Stimulated activated CD4-positive, alpha-beta T cell treated with anti-CD3 and anti-CD28 coated beads, Interleukin-2, amount 100 ng/mL, for 48 hours (primary cell): ENCODE data around the gene GALNT9.
"Not testable (repeated sequence)": the region's sequence is repeated elsewhere in the genome, so short reads cannot be mapped to it uniquely, and the experiment has no call there.

ENCODE experiments used
- DNase-seq, 2 donors: peaks; one replicate each; pipeline ENCODE4 v3.0.0-alpha.2; 2020

The GALNT9 gene

GRCh38 chr12:132195242-132195641, 134.1 kb downstream of the GALNT9 start:
- DNase-seq = not testable (repeated sequence)

DNA sequence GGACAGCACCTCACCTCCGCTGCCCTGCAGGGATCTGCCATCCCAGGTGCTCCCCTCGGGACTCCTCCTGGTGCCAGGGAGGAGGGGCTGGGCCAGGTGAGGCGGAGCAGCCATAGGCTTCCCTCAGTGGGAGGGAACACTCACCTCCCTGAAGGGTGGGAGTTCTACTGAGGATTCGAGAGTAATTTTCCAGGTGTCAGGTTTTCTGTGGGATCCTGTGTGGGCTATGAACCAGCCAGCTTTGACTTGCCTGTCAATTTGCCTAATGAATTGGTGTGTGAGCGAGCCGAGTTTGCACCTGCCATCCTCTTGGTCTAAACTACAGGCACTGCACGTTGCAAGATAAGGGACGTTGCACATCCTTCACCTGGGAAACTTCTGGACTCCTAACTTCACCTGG, 134.8 kb downstream of the GALNT9 start:
- DNase-seq = no peak

DNA sequence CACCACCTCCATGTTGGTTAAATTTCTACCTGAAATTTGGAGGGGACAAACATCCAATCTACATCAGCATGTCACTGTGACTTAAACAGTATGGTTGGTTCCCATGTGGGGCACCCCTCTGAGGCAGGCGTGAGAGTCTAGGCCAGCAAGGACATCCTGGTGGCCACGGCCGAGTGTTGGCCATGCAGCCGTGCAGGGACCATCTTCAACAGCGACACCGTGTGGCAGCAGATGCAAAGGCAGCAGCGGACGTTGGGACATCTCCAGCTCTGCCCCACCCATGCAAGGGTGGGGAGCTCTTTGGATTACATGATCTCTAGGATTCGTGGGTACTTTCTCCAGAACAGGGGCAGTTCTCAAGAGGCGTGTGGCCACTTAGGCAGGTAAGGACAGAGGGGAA, 135.3 kb downstream of the GALNT9 start:
- peak in 1 of 2 donors; percentile 32 for DNase-seq

- no peak for DNase-seq
Measured at GRCh38 chr12:132191715-132192553, 137.5 kb downstream of the GALNT9 start.

DNA sequence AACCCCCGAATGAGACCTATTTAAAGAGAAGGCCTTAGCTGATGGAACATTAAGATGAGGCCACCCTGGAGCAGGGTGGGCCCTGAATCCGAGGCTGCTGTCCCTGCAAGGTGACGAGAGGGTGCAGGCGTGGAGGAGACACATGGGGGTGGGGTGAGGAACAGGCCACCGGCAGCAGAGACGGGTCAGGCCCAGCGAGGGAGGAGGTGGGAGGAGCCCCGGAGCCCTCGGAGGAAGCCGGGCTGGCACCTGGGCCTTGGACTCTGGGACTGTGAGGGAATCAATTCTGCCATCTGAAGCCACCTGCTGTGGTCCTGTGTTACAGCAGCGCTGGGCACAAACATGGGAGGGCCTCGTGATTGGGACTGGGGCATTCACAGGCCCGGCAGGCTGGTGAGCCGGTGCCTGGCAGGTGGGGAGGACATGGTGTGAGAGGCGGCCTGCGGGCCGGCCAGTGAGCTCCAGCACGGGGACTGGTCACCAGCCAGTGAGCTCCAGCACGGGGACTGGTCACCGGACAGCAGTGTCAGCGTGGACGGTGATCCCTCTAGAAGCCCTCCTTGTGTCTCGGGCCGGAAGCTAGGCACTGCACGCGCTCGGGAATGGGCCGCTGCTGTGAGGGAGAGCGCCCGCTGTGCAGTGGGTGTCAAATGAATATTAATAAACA, 138.4 kb downstream of the GALNT9 start:
- DNase-seq = no peak

DNA sequence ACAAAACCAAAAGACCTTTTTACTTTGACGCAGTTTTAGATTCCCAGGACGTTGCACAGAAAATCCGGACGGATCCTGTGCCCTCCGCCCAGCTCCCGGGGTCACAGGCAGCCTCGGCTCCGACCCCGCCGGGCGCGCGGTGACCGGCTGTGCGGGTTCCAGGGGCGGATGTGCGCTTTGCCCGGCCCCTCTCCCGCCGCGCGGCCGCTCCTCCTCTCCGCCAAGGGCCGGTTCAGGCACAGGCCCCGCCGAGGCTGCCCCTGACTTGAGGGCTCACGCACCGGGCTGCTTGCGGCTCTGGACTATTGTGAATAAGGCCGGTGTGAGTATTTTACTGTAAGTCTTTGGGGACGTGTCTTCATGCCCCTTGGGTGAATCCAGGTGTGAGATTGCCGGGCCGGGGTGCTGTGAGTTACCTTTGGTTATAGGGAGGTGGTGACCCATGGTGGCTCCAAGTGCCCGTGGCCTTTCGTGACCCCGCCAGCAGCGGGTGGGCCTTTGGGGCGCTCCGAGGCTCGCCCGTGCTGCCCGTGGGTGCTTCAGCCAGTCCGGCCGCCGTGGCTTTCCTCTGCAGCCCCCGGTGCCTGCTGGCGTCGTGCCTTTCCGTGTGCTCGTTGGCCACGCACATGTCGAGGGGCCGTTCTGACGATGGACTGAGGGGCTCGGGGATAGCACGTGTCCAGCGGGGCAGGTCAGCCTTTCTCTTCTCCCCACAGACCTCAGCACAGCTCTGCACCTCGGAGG, 139.2 kb downstream of the GALNT9 start:
- DNase-seq = no peak

DNA sequence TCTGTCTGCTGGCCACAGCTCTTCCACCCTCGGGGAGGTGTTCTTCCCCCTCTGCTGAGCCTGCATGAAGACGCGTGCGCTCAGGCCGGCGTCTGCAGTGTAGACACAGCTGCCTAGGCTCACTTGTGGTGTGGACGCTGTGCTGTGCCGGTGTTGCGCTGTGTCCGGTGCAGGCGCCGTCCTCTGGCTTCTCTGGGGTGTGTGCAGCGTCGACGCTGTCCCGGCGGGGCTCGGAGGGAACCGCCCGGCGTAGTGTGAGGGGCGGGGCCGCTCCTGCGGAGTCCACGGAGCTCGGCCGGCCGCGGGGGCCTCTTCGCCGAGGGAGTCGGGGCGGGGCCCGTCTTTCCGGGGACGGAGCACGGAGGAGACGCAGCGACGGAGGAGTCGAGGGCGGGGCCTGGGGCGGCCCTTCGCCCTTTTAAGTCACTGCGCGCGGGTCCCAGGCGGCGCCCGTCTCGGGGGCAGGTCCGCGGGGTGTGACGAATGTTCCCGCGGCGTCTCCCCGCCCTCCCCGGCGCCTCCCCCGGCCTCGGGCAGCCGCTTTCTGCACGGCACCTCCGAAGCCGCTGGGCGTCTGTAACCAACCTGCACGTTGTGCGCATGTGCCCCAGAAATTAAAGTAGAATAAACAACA, 139.9 kb downstream of the GALNT9 start:
- peak; percentile 89 to 92 for DNase-seq

GRCh38 chr12:132188916-132189325, 140.5 kb downstream of the GALNT9 start:
- no peak for DNase-seq

GRCh38 chr12:132188451-132188901, 140.9 kb downstream of the GALNT9 start:
- no peak for DNase-seq

DNA sequence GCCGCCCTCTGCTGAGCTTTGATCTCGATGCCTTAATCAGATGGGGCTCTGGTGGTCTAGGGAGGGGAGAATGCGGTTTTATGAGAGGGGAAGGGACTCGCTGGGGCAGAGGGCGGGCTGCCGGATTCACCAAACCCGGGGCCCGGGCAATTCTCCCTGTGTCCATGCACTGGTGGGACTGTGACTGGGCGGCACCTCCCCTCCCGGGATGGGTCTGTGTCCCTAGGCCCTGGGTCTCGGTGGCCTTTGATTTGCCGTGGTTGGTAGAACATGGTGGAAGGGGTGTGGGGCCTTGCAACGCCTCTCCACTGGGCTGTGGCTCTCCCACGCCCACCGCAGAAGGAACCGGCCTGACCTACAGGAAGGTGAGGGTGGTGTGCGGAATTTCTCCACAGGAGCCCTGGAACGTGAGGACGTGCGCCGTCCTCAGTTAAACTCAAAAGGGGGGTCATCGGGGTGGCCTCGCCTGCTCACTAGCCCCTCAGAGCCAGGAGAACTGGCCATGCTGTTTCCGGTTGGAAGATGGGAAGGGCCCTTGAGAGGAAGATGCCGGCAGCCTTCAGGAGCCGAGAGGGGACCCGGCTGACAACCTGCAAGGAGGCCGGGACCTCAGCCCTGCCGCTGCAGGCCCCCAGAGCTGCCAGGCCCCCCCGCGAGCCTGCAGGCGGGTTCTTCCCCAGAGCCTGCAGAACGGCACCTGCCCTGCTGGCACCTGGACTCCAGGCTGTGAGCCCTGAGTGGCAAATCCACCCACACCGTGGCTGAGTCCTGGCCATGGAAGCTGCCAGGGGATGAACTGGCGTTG, 141.5 kb downstream of the GALNT9 start:
- DNase-seq = no peak

DNA sequence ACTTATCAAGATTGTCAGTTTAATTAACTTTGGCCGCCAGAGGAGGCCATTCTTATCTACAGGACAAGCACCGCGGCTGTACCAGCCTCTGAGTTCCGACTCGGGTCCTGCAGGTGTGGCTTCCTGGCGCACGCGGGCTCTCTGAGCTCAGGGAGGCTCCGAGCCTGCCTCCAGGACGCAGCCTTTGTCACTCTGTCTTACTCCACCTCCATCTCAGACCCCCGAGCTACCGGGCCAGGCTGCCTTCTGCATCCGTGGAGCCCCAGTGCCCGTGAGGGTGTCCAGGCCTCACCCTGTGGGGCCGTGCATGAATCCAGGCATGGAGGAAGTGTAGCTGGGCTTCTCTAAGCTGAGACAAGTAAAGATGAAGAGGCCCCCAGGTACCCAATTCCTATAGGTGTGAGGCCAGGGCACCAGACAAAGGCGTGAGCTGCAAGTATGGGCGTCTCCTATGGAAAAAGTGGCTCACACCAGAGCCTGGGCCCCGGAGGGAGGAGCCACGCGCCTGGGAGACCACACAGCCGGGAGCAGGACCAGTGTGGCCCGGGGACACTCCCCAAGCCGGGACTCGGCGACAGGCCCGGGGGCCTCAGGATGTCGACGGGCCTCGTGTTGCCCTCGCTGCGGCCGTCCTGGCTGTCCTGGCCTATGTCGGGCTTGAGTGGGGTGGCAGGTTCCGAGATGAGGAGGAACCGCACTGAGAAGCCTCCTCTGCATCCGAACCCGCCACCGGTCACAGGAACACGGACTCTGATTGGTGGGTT, 142.3 kb downstream of the GALNT9 start:
- DNase-seq = no peak

GRCh38 chr12:132186208-132186856, 143.1 kb downstream of the GALNT9 start:
- DNase-seq = no peak

- no peak for DNase-seq
Measured at GRCh38 chr12:132185705-132186104, 143.7 kb downstream of the GALNT9 start.

DNA sequence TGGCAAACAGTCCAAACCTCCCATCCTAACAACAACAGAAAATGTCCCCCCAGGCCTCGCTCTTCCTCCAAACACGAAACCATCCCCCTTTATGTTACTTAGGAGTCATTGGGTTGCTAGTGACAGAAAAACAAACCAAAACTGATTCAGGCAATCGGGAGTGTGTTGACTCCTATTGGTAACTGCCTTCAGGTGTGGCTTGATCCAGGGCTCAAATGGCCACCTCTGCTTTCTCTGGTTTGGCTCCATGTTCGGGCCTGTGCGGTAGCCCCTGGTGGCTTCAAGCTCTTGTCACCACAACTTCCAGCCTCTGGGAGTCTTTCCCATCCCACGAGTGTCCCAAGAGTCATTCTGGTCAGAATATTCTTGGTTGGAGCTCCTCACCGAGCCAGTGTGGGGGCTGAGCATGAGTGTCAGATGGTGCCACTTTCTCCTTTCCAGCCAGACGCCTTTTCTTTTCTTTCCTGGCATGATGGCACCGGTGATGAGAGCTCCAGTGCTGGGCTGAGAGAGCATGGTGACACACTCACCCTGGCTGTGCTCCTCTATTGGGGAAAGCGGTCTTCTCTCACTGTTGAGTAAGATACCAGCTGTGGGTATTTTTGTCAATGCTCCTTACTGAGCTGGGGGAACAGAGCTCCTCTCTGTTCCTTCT, 146.6 kb downstream of the GALNT9 start:
- DNase-seq = no peak

DNA sequence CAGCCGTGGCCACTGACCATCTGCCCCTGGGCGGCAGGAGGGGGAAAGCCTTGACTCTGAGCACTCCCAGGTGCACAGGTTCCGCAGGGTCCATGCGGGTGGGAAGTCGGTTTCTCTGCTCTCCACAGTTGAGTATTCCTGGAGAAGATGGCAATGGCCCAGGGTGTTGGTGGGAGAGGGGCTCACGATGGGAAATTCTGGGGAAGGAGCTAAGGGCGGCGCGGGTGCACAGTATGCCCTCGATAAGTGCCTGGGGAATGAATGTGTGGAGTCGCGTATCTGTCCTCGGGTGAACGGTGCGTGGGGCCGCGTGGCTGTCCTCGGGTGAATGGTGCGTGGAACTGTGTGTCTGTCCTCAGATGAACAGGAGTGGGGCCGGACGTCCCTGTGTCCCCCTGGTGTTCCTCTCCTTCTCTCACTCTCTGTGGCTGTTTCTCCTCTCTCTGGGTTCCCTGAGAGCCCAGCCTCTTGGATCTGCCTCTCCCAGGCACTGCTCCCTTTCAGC, 147.1 kb downstream of the GALNT9 start:
- DNase-seq = no peak

- no peak for DNase-seq
Measured at GRCh38 chr12:132181570-132182200, 147.7 kb downstream of the GALNT9 start.

DNA sequence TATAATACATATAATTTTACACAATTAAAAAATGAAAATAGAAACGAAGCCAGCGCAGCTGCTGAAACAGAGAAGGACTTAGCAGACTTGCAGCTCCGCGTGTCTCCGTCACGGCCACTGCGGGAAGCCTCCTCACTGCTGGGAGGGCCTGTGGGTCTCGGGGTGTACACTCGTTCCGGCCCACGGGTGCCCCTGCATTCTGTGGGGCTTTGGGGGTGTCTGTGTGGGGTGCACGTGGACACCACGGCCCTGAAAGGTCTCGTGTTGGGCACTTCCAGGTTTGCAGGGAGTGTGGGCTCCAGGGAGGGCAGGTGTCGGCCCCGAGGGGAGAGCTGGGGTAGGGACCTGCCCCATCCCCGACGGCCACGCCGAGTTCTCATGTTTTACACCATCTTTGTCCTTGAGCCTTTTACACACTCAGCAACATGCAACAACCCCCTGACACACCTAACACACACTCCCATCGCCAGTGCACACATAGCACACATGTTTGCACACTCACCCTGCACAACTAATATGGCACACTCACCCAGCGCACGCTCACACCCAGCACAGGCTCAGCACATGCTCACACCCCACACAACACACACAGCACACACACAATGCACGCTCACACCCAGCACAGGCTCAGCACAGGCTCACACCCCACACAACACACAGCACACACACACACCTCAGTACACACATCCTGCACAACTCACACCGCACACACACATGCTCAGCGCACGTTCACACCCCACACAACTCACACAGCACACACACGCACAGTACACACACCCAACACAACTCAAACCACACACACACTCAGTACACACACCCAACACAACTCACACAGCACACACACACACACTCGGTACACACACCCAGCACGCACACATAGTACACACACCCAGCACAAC, 148.5 kb downstream of the GALNT9 start:
- no peak for DNase-seq
